Thyroid gland (tissue), 4 donors: ENCODE data around the gene HSPB2. TPM values are rescaled to one million over a fixed set of nuclear protein-coding genes. Genes with fewer than 3 reads are reported as not detected.
A peak's percentile ranks its signal among the peaks of the same experiment; 100 is the strongest.

Experiments
- DNase-seq, 2 donors: peaks; one replicate each; pipeline ENCODE4 v3.0.0-alpha.2; 2019
- H3K27ac ChIP-seq, 3 donors: fragments of 200-600 bp; sonication (generic); 1 replicate in 2 of 3; 2 replicates in 1 of 3; pipeline ENCODE4 v1.5.1; 2016 to 2019; ENCODE audit warnings: mild to moderate bottlenecking in 1 of 3, moderate library complexity in 1 of 3
- H3K27me3 ChIP-seq: fragments of 200-600 bp; sonication (generic); one replicate; pipeline ENCODE4 v1.5.1; 2019
- H3K36me3 ChIP-seq, 2 donors: fragments of 200-600 bp; sonication (generic); one replicate each; pipeline ENCODE4 v1.5.1; 2016 to 2019
- H3K4me1 ChIP-seq, 2 donors: fragments of 200-600 bp; sonication (generic); one replicate each; pipeline ENCODE4 v1.5.1; 2017 to 2019
- H3K4me3 ChIP-seq, 3 donors: fragments of 200-600 bp; sonication (generic); replicated peaks in 1 of 3; 1 replicate in 2 of 3; 2 replicates in 1 of 3; pipeline ENCODE4 v1.5.1; 2016; ENCODE audit warnings: mild to moderate bottlenecking in 1 of 3
- H3K9me3 ChIP-seq: fragments of 200-600 bp; sonication (generic); one replicate; pipeline ENCODE4 v1.5.1; 2017
- CTCF ChIP-seq, 6 experiments: fragments of 200-600 bp in 3 of 6; fragments of 450-650 bp in 3 of 6; sonication (generic) in 3 of 6; IDR thresholded peaks; one replicate each; pipeline ENCODE4 v1.5.1; 2016 to 2019; ENCODE audit warnings: antibody characterized with exemption in 6 of 6, mild to moderate bottlenecking in 2 of 6, inconsistent platforms in 1 of 6, moderate library complexity in 1 of 6
- POLR2A ChIP-seq, 2 donors: fragments of 450-650 bp; IDR thresholded peaks; one replicate each; pipeline ENCODE4 v1.6.1; 2017; ENCODE audit warnings: antibody characterized with exemption in 2 of 2, mild to moderate bottlenecking in 2 of 2, moderate library complexity in 1 of 2
- WGBS, 2 donors: methylation state at CpG; one replicate each; pipeline ENCODE4 v1.1.5; 2017; 5-methylcytosine and 5-hydroxymethylcytosine counted together
- intact Hi-C: fragments of 100-400 bp; cut with DNase I; formaldehyde crosslinking; loops from one replicate; pipeline ENCODE4 v1.15.1; 2023
- total RNA-seq, 4 donors: library from RNA; depleted of rRNA; stranded (reverse); fragments of >200 nt; gene quantifications; one replicate each; pipeline ENCODE4 v1.2.3, GENCODE V29; 2016

HSPB2 gene
- total RNA-seq, 4 donors from 2014 or later: 0.22 TPM; not detected in 3

GRCh38 chr11:111949519-111950426, 37.2 kb downstream of the HSPB2 start:
- no peak overlapping the region for H3K27ac ChIP-seq

GRCh38 chr11:111951565-111951964, 39.0 kb downstream of the HSPB2 start:
- no peak for DNase-seq
- Histone ChIP-seq H3K36me3 (no peaks in the 10 kb centered on the region), H3K4me3 (no peak overlapping the region), H3K9me3 (no peaks in the 10 kb centered on the region), H3K4me1 (peaks cover 0 to 9% of the 10 kb centered on the region in 2 donors), H3K27me3 (no peaks in the 10 kb centered on the region), H3K27ac (no peak overlapping the region)
- intact Hi-C loops: no loop called here
- TF ChIP-seq POLR2A (IDR thresholded peaks at IDR 0.05) (no peak), CTCF (IDR thresholded peaks at IDR 0.05) (no peak)
- WGBS, 2 donors: 94 to 97% methylated on average over 3 of the region's 3 CpGs

More at GRCh38 chr11:111949519-111950426, 37.2 kb downstream of the HSPB2 start:
- Histone ChIP-seq H3K4me3 (no peak overlapping the region), H3K4me1 (peaks cover 12 to 25% of the 10 kb centered on the region in 2 donors), H3K9me3 (no peaks in the 10 kb centered on the region), H3K27me3 (no peaks in the 10 kb centered on the region), H3K36me3 (no peaks in the 10 kb centered on the region)
- DNase-seq: no peak
- intact Hi-C loops: no loop called here
- no peak for TF ChIP-seq POLR2A (IDR thresholded peaks at IDR 0.05)
- no peak for TF ChIP-seq CTCF (IDR thresholded peaks at IDR 0.05)
- 64 to 66% methylated on average over 7 of the region's 7 CpGs for WGBS, 2 donors

GRCh38 chr11:111954154-111954553, 41.6 kb downstream of the HSPB2 start:
- Histone ChIP-seq H3K4me1 (peaks cover 9 to 16% of the 10 kb centered on the region in 2 donors), H3K36me3 (no peaks in the 10 kb centered on the region), H3K4me3 (no peak overlapping the region), H3K27me3 (no peaks in the 10 kb centered on the region), H3K27ac (no peak overlapping the region), H3K9me3 (no peaks in the 10 kb centered on the region)
- intact Hi-C loops: no loop called here
- TF ChIP-seq POLR2A (IDR thresholded peaks at IDR 0.05) (no peak), CTCF (IDR thresholded peaks at IDR 0.05) (no peak)
- DNase-seq: no peak
- WGBS, 2 donors: 94 to 97% methylated on average over 4 of the region's 4 CpGs

- peaks cover 9 to 16% of the 10 kb centered on the region in 2 donors for H3K4me1 ChIP-seq
- H3K27me3 ChIP-seq: no peaks in the 10 kb centered on the region
- H3K27ac ChIP-seq: peak overlapping the region in 1 of 3 donors; percentile 47
- H3K36me3 ChIP-seq: no peaks in the 10 kb centered on the region
- no peak overlapping the region for H3K4me3 ChIP-seq
- WGBS, 2 donors: 89 to 92% methylated on average over 7 to 8 of the region's 12 CpGs
- H3K9me3 ChIP-seq: no peaks in the 10 kb centered on the region
- DNase-seq: no peak
- intact Hi-C loops: no loop called here
- no peak for TF ChIP-seq POLR2A (IDR thresholded peaks at IDR 0.05)
- no peak for TF ChIP-seq CTCF (IDR thresholded peaks at IDR 0.05)
These were observed 45.3 kb downstream of the HSPB2 start for GRCh38 chr11:111957663-111958444.
